GM12864 (cell line): ENCODE results near the gene DYNLT2B.

Source experiments
- DNase-seq: peaks from one replicate; pipeline ENCODE4 v3.0.0-alpha.2; 2011; ENCODE audit warnings: low read depth
- H3K4me3 ChIP-seq: 2 replicates; pipeline ENCODE4 v1.5.1; 2011; ENCODE audit warnings: mild to moderate bottlenecking, low read depth, low read length, control low read depth
- CTCF ChIP-seq: IDR thresholded peaks from 2 replicates; pipeline ENCODE4 v1.5.1; 2011; ENCODE audit warnings: low read depth, mild to moderate bottlenecking, moderate library complexity, low read length, control low read depth, inconsistent platforms; ENCODE audit errors: missing control alignments

The DYNLT2B gene

GRCh38 chr3:196272826-196273225 lies 45.2 kb downstream of the DYNLT2B start:
- no peak for DNase-seq
- H3K4me3 ChIP-seq: no peak overlapping the region
- TF ChIP-seq CTCF: no peak

- DNase-seq: no peak
- no peak overlapping the region for H3K4me3 ChIP-seq
- TF ChIP-seq CTCF: no peak
These were observed 47.5 kb downstream of the DYNLT2B start for GRCh38 chr3:196270499-196270898.

GRCh38 chr3:196268284-196269163 lies 49.5 kb downstream of the DYNLT2B start:
- TF ChIP-seq CTCF: no peak
- H3K4me3 ChIP-seq: no peak overlapping the region
- no peak for DNase-seq

- H3K4me3 ChIP-seq: no peak overlapping the region
- no peak for TF ChIP-seq CTCF
These were observed 54.2 kb downstream of the DYNLT2B start for GRCh38 chr3:196263819-196264218.

GRCh38 chr3:196260784-196261183 lies 57.3 kb downstream of the DYNLT2B start:
- no peak for TF ChIP-seq CTCF
- no peak for DNase-seq
- no peak overlapping the region for H3K4me3 ChIP-seq

More at GRCh38 chr3:196263819-196264218, 54.2 kb downstream of the DYNLT2B start:
- no peak for DNase-seq

GRCh38 chr3:196255776-196256175 lies 62.3 kb downstream of the DYNLT2B start:
- no peak for TF ChIP-seq CTCF
- no peak overlapping the region for H3K4me3 ChIP-seq
- DNase-seq: no peak
